Measurements from ENCODE around the gene MYZAP.
A peak's percentile ranks its signal among the peaks of the same experiment; 100 is the strongest.

The MYZAP gene

GRCh38 chr15:57591822-57592367 lies at the start of gene MYZAP:
TSS of gene MYZAP (plus strand) at chr15:57591904. CDS start at chr15:57592035, 131 bp downstream.
- no peak for DNase-seq (ENCODE audit: low read depth)
- no peak for TF ChIP-seq CTCF (IDR thresholded peaks at IDR 0.05; ENCODE audit: control insufficient read depth, extremely low read depth, insufficient read depth)
- peak within 1 kb of the TSS; percentile 52 for H3K4me3 ChIP-seq (ENCODE audit: low read depth, low read length)

GRCh38 chr15:57542505-57542817 lies 49.2 kb upstream of the MYZAP start:
- TF ChIP-seq CTCF (IDR thresholded peaks at IDR 0.05; ENCODE audit: control insufficient read depth, extremely low read depth, insufficient read depth) = no peak
- no peak overlapping the region for H3K4me3 ChIP-seq (ENCODE audit: low read depth, low read length)
- no peak for DNase-seq (ENCODE audit: low read depth)

- DNase-seq (ENCODE audit: low read depth) = no peak
- no peak for TF ChIP-seq CTCF (IDR thresholded peaks at IDR 0.05; ENCODE audit: control insufficient read depth, extremely low read depth, insufficient read depth)
These were observed 46.7 kb upstream of the MYZAP start for GRCh38 chr15:57544848-57545480.

GRCh38 chr15:57545995-57546394 lies 45.7 kb upstream of the MYZAP start:
- DNase-seq (ENCODE audit: low read depth) = no peak
- no peak for TF ChIP-seq CTCF (IDR thresholded peaks at IDR 0.05; ENCODE audit: control insufficient read depth, extremely low read depth, insufficient read depth)
- no peak overlapping the region for H3K4me3 ChIP-seq (ENCODE audit: low read depth, low read length)

More at GRCh38 chr15:57544848-57545480, 46.7 kb upstream of the MYZAP start:
- H3K4me3 ChIP-seq (ENCODE audit: low read depth, low read length) = no peak overlapping the region

- H3K4me3 ChIP-seq (ENCODE audit: low read depth, low read length) = no peak overlapping the region
- no peak for DNase-seq (ENCODE audit: low read depth)
- no peak for TF ChIP-seq CTCF (IDR thresholded peaks at IDR 0.05; ENCODE audit: control insufficient read depth, extremely low read depth, insufficient read depth)
These were observed 44.4 kb upstream of the MYZAP start for GRCh38 chr15:57547243-57547755.

- DNase-seq (ENCODE audit: low read depth) = no peak
- TF ChIP-seq CTCF (IDR thresholded peaks at IDR 0.05; ENCODE audit: control insufficient read depth, extremely low read depth, insufficient read depth) = no peak
- H3K4me3 ChIP-seq (ENCODE audit: low read depth, low read length) = no peak overlapping the region
These were observed 43.4 kb upstream of the MYZAP start for GRCh38 chr15:57548351-57548750.

GRCh38 chr15:57548835-57549234 lies 42.9 kb upstream of the MYZAP start:
- DNase-seq (ENCODE audit: low read depth) = no peak
- no peak overlapping the region for H3K4me3 ChIP-seq (ENCODE audit: low read depth, low read length)
- TF ChIP-seq CTCF (IDR thresholded peaks at IDR 0.05; ENCODE audit: control insufficient read depth, extremely low read depth, insufficient read depth) = no peak
